Tibial artery (tissue), 4 donors: ENCODE data around the gene GPR143.

Source experiments
- DNase-seq, 2 donors: peaks; one replicate each; pipeline ENCODE4 v3.0.0-alpha.2; 2019
- H3K27ac ChIP-seq, 2 donors: fragments of 200-600 bp; sonication (generic) in 1 of 2; 1 replicate in 1 of 2; 2 replicates in 1 of 2; pipeline ENCODE4 v1.5.1; 2018 to 2019; ENCODE audit warnings: mild to moderate bottlenecking in 1 of 2
- H3K27me3 ChIP-seq, 2 donors: fragments of 200-600 bp; sonication (generic) in 1 of 2; one replicate each; pipeline versions ENCODE4 v1.5.1 to v1.6.0; 2016 to 2019
- H3K36me3 ChIP-seq, 3 donors: fragments of 200-600 bp; sonication (generic) in 2 of 3; one replicate each; pipeline ENCODE4 v1.5.1; 2016 to 2019; ENCODE audit warnings: mild to moderate bottlenecking in 2 of 3
- H3K4me1 ChIP-seq, 4 donors: fragments of 200-600 bp; sonication (generic) in 2 of 4; 1 replicate in 3 of 4; 2 replicates in 1 of 4; pipeline ENCODE4 v1.5.1; 2016 to 2019
- H3K4me3 ChIP-seq, 2 donors: fragments of 200-600 bp; sonication (generic) in 1 of 2; 1 replicate in 1 of 2; 2 replicates in 1 of 2; pipeline ENCODE4 v1.5.1; 2018 to 2019; ENCODE audit warnings: mild to moderate bottlenecking in 2 of 2
- H3K9me3 ChIP-seq, 3 donors: fragments of 200-600 bp; sonication (generic) in 1 of 3; one replicate each; pipeline ENCODE4 v1.5.1; 2016 to 2019
- intact Hi-C: fragments of 100-400 bp; cut with DNase I; formaldehyde crosslinking; loops from one replicate; pipeline ENCODE4 v1.15.0; 2023; ENCODE audit warnings: low total_unique reads
- TF ChIP-seq, protein P1 (sequence below), 2 experiments: fragments of 200-600 bp in 1 of 2; fragments of 450-650 bp in 1 of 2; IDR thresholded peaks; one replicate each; pipeline ENCODE4 v1.5.1; 2017 to 2019; ENCODE audit warnings: antibody characterized with exemption in 2 of 2, mild to moderate bottlenecking in 1 of 2, moderate library complexity in 1 of 2

Gene GPR143

DNA sequence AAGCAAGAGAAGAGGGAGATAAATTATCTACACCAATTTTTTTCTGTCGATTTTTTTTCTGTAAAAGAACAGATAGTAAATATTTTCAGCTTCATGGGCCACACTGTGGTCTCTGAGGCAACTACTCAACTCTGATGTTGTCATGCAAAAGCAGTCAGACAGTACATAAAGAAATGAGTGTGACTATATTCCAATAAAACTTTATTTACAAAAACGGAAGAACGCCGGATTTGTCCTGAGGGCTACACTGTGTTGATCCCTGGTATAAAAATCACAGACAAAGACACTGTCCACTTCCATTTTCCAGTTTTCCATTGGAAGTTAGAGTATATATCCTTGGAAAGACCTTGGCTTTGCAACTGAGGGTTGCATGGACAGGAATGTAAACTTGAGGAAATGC is 18.0 kb downstream of the GPR143 start:
- Histone ChIP-seq H3K4me3 (no peak overlapping the region), H3K27me3 (no peaks in the 10 kb centered on the region), H3K36me3 (no peaks in the 10 kb centered on the region), H3K4me1 (no peaks in the 10 kb centered on the region), H3K27ac (no peak overlapping the region), H3K9me3 (no peaks in the 10 kb centered on the region)
- no peak for DNase-seq
- TF ChIP-seq, protein P1, sequence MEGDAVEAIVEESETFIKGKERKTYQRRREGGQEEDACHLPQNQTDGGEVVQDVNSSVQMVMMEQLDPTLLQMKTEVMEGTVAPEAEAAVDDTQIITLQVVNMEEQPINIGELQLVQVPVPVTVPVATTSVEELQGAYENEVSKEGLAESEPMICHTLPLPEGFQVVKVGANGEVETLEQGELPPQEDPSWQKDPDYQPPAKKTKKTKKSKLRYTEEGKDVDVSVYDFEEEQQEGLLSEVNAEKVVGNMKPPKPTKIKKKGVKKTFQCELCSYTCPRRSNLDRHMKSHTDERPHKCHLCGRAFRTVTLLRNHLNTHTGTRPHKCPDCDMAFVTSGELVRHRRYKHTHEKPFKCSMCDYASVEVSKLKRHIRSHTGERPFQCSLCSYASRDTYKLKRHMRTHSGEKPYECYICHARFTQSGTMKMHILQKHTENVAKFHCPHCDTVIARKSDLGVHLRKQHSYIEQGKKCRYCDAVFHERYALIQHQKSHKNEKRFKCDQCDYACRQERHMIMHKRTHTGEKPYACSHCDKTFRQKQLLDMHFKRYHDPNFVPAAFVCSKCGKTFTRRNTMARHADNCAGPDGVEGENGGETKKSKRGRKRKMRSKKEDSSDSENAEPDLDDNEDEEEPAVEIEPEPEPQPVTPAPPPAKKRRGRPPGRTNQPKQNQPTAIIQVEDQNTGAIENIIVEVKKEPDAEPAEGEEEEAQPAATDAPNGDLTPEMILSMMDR (IDR thresholded peaks at IDR 0.05) = no peak
- intact Hi-C loops = no loop called here

DNA sequence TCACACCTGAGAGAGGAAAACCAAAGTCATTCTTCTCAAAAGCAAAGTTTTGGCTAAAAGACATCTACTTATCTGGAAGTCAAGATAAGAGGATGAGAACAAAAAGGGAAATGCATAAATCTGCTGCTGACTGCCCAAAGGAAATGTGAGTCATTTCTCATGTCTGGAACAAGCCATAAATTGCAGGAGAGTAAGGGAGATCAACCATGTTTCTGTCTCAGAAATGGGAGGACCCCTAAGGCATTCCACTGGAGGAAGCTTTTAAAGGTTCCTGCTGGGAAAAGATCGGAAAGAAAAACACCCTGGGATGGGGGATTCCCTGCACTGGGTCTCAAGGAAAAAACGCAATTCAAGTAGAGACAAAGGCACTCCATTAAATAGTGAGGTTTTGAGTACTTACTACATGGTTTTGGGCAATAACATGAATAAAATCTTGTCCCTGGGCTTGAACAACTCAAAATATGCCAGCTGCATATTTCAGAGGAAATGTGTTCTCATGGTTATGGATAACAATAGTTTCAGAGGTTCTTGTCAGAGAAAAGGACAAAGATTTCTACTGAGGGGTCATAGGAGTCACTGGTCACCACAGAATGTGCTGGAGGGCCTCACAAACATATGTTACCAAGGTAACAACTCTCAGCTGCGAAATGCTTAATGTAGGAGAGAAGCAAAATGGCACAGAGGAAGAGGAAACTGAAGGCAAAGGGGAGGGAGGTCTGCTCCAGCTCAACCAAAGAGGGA is 19.3 kb downstream of the GPR143 start:
- TF ChIP-seq, protein P1 (IDR thresholded peaks at IDR 0.05) = no peak
- Histone ChIP-seq H3K36me3 (no peaks in the 10 kb centered on the region), H3K27me3 (no peaks in the 10 kb centered on the region), H3K4me1 (no peaks in the 10 kb centered on the region), H3K27ac (no peak overlapping the region), H3K9me3 (no peaks in the 10 kb centered on the region), H3K4me3 (no peak overlapping the region)
- DNase-seq = no peak
- intact Hi-C loops = no loop called here

DNA sequence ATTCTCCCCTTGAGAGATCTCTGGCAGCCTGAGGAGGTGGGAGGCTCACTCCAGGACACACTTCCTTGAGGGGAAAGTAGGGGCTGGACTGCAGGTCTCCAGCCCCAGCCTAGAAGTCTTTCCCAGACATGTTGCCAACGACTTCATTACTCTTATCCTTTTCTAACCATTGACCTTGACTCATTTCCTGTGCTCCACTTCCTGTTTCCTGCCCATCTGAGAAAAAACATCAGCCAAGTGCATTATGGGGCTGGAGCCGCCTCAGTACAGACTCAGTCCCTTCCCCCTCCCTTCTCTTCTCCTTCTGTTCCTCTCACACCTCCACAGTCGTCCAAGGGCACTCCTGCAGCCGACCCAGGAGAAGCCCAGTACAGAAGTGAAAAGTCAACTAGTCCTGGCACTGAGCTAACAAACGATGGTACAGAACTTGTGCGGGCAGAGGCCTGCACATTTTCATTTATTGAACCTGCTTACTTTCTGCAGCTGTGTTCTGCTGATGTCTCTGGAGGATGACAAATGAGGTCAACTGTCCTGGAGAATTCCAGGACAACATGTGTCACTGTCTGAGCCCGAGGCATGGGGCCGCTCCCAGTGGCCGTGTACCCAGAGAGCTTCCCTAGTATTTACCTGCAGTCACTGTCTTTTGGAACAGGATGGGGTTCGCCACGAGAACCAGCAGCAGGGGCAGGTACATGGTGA is 20.1 kb downstream of the GPR143 start:
- H3K27ac ChIP-seq = no peak overlapping the region
- no peak for DNase-seq
- no peaks in the 10 kb centered on the region for H3K36me3 ChIP-seq
- no peaks in the 10 kb centered on the region for H3K9me3 ChIP-seq
- H3K4me1 ChIP-seq = no peaks in the 10 kb centered on the region
- no peaks in the 10 kb centered on the region for H3K27me3 ChIP-seq
- intact Hi-C loops = no loop called here
- no peak overlapping the region for H3K4me3 ChIP-seq
- TF ChIP-seq, protein P1 (IDR thresholded peaks at IDR 0.05) = no peak

DNA sequence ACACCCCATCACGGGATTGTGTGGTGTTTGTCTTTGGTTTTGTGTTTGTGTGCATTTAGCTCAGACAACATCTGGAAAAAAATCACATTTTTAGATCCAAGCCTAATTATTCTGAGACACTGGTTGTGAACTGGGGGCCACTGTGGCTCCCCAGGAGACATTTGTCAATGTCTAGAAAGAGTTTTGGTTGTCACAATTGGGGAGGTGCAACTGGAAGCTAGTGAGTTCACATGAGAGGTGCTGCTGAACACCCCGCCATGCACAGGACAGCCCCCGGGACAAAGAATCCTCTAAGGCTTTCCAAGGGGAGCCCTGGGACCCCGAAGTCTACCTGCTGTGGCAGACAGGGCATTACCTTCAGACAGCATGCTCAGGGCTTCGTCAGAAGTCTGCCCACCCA is 26.5 kb downstream of the GPR143 start:
- TF ChIP-seq, protein P1 (IDR thresholded peaks at IDR 0.05) = no peak
- Histone ChIP-seq H3K4me1 (no peaks in the 10 kb centered on the region), H3K27me3 (no peaks in the 10 kb centered on the region), H3K36me3 (no peaks in the 10 kb centered on the region), H3K4me3 (no peak overlapping the region), H3K27ac (no peak overlapping the region), H3K9me3 (peaks cover 0 to 3% (median 0%) of the 10 kb centered on the region in 3 donors)
- DNase-seq = no peak
- intact Hi-C loops = no loop called here

DNA sequence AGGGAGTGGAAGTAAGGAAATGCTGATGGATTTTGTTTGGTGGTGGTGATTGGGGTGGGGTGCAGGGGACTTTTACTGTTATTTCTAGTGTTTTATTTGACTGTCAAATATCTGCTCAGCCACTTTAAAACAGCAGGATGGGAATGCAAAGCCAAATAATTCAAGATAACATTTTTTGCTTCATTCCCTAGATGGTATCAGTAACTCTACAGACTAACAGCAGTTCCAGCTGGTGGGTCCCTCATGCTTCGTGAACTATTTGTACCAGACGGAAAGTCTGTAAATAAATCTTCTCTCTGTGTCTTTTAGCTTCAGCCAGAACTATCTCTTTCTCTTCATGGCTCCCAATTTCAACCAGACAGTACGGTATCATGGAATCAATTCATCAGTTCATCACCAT is 27.5 kb downstream of the GPR143 start:
- Histone ChIP-seq H3K27me3 (no peaks in the 10 kb centered on the region), H3K4me3 (no peak overlapping the region), H3K4me1 (no peaks in the 10 kb centered on the region), H3K9me3 (peaks cover 0 to 3% (median 2%) of the 10 kb centered on the region in 3 donors), H3K36me3 (no peaks in the 10 kb centered on the region), H3K27ac (no peak overlapping the region)
- TF ChIP-seq, protein P1 (IDR thresholded peaks at IDR 0.05) = no peak
- DNase-seq = no peak
- intact Hi-C loops = no loop called here
